Vein endothelial cell (primary cell): ENCODE data around the gene ELAVL3. TPM values are rescaled to one million over a fixed set of nuclear protein-coding genes. Genes with fewer than 3 reads are reported as not detected.

Experiments
- small RNA-seq: library from RNA; depleted of rRNA; stranded (forward); fragments of <200 nt; gene quantifications from one replicate; pipeline ENCODE3, GENCODE V24; 2012
- total RNA-seq: library from RNA; depleted of rRNA; stranded (reverse); fragments of >200 nt; gene quantifications from 2 replicates; pipeline ENCODE4 v1.2.3, GENCODE V29; 2012

ELAVL3 gene
- total RNA-seq: under 0.01 TPM in 1 of 2 replicates, not detected in the other

GRCh38 chr19:11480715-11481533 lies at the start of gene ELAVL3:
TSS of gene ELAVL3 (minus strand) at chr19:11481046. CDS start at chr19:11480608, 438 bp downstream.

GRCh38 chr19:11528551-11529341 lies 47.9 kb upstream of the ELAVL3 start, which contains the start of gene ECSIT:
TSS of gene ECSIT (minus strand) at chr19:11529134. CDS start at chr19:11519170, 9,964 bp downstream.

GRCh38 chr19:11505504-11506100 lies 24.8 kb upstream of the ELAVL3 start, which contains the start of gene ZNF653:
TSS of gene ZNF653 (minus strand) at chr19:11505839. CDS start at chr19:11505786, 53 bp downstream.

GRCh38 chr19:11435057-11435832 lies 45.6 kb downstream of the ELAVL3 start, which contains the start of the genes ODAD3 and PRKCSH:
TSS of gene ODAD3 (minus strand) at chr19:11435121. CDS start at chr19:11435016, 105 bp downstream.
TSS of gene PRKCSH (plus strand) at chr19:11435635. CDS start at chr19:11436118, 483 bp downstream.

GRCh38 chr19:11418549-11419506 lies 62.0 kb downstream of the ELAVL3 start, which contains the start of gene RGL3:
TSS of gene RGL3 (minus strand) at chr19:11419314. CDS start at chr19:11419278, 36 bp downstream.

Small RNA genes within 50 kb of the gene (small RNA-seq; reads per million reads assigned to genes)
- not detected for gene MIR7974
- not detected for gene RF00019
- gene RN7SL833P: not detected

Other genes starting within 250 kb of the ELAVL3 start
- not detected in 2 replicates for gene ANGPTL8, start 241.4 kb downstream of the ELAVL3 start, total RNA-seq
- gene DOCK6, start 218.5 kb downstream of the ELAVL3 start, total RNA-seq: 141 and 170 TPM in 2 replicates
- not detected in 2 replicates for gene TSPAN16, start 184.9 kb downstream of the ELAVL3 start, total RNA-seq
- gene RAB3D, start 141.4 kb downstream of the ELAVL3 start, total RNA-seq: 52.0 and 59.1 TPM in 2 replicates
- gene TMEM205, start 134.8 kb downstream of the ELAVL3 start, total RNA-seq: 101 and 136 TPM in 2 replicates
- 12.4 and 12.6 TPM in 2 replicates for gene CCDC159, start 134.5 kb downstream of the ELAVL3 start, total RNA-seq
- 20.1 and 20.3 TPM in 2 replicates for gene PLPPR2, start 125.6 kb downstream of the ELAVL3 start, total RNA-seq
- 1.7 and 2.3 TPM in 2 replicates for gene SWSAP1, start 106.4 kb downstream of the ELAVL3 start, total RNA-seq
- gene EPOR, start 96.7 kb downstream of the ELAVL3 start, total RNA-seq: 10.0 and 10.1 TPM in 2 replicates
- 0.86 and 3.9 TPM in 2 replicates for gene RGL3, start 61.7 kb downstream of the ELAVL3 start, total RNA-seq
- 0.19 TPM in 1 of 2 replicates, not detected in the other for gene ODAD3, start 45.9 kb downstream of the ELAVL3 start, total RNA-seq
- gene PRKCSH, start 45.4 kb downstream of the ELAVL3 start, total RNA-seq: 116 and 144 TPM in 2 replicates
- 5.4 and 7.5 TPM in 2 replicates for gene ZNF653, start 24.8 kb upstream of the ELAVL3 start, total RNA-seq
- gene ECSIT, start 48.1 kb upstream of the ELAVL3 start, total RNA-seq: 24.6 and 35.6 TPM in 2 replicates
- not detected in 2 replicates for gene CNN1, start 57.8 kb upstream of the ELAVL3 start, total RNA-seq
- 35.0 and 43.4 TPM in 2 replicates for gene ELOF1, start 78.2 kb upstream of the ELAVL3 start, total RNA-seq
- gene ACP5, start 96.6 kb upstream of the ELAVL3 start, total RNA-seq: under 0.01 TPM in 1 of 2 replicates, not detected in the other
- 20.9 and 21.1 TPM in 2 replicates for gene ZNF627, start 116.4 kb upstream of the ELAVL3 start, total RNA-seq